SK-N-SH (cell line): Measurements from ENCODE around the gene CDKAL1. TPM values are rescaled to one million over a fixed set of nuclear protein-coding genes. Genes with fewer than 3 reads are reported as not detected.
"Not testable (repeated sequence)": the region's sequence is repeated elsewhere in the genome, so short reads cannot be mapped to it uniquely, and the experiment has no call there.

Experiments
- CTCF ChIA-PET: fragments of 300-600, 350-600 bp; formaldehyde crosslinking; extraction: SDS; loops from one replicate; lab custom pipeline; 2021; lab: Yijun Ruan, JAX
- POLR2A ChIA-PET: fragments of 350-600 bp; sonication (Branson Sonifier 250); formaldehyde crosslinking; extraction: SDS; loops from one replicate; lab custom pipeline; 2020; ENCODE audit warnings: antibody characterized with exemption, inconsistent platforms; lab: Yijun Ruan, JAX
- DNase-seq: peaks from one replicate; pipeline ENCODE4 v3.0.0; 2012
- H2AFZ ChIP-seq: fragments of 200-600 bp; sonication (generic); 2 replicates; pipeline ENCODE4 v1.8.1; 2016; ENCODE audit warnings: antibody characterized with exemption, mild to moderate bottlenecking, low read depth
- H3F3A ChIP-seq: fragments of 200-600 bp; sonication (generic); replicated peaks from 2 replicates; pipeline ENCODE3; 2016; ENCODE audit warnings: antibody characterized with exemption, mild to moderate bottlenecking; ENCODE audit not compliant: insufficient read depth
- H3K27ac ChIP-seq, 2 experiments: fragments of 200-500 bp in 1 of 2; fragments of 200-600 bp in 1 of 2; sonication (Bioruptor generic) in 1 of 2; sonication (generic), shearing (Covaris generic) in 1 of 2; 2 replicates each; pipeline versions ENCODE4 v1.5.1 to v1.6.1; 2014 to 2016; ENCODE audit warnings: low read depth in 2 of 2, inconsistent platforms in 1 of 2, low read length in 1 of 2, mild to moderate bottlenecking in 1 of 2, mixed read lengths in 1 of 2
- H3K27me3 ChIP-seq: fragments of 200-600 bp; sonication (generic), shearing (Covaris generic); 2 replicates; pipeline ENCODE4 v1.6.1; 2016; ENCODE audit warnings: mixed run types; ENCODE audit not compliant: insufficient read depth
- H3K36me3 ChIP-seq, 2 experiments: fragments of 200-500 bp in 1 of 2; fragments of 200-600 bp in 1 of 2; sonication (Bioruptor generic) in 1 of 2; sonication (generic) in 1 of 2; replicated peaks in 1 of 2; 2 replicates each; pipeline versions ENCODE3 to v1.5.1; 2014 to 2016; ENCODE audit warnings: low read length in 1 of 2, mild to moderate bottlenecking in 1 of 2; ENCODE audit not compliant: insufficient read depth in 2 of 2, control insufficient read depth in 1 of 2
- H3K4me1 ChIP-seq, 2 experiments: fragments of 200-500 bp in 1 of 2; fragments of 200-600 bp in 1 of 2; sonication (Bioruptor generic) in 1 of 2; sonication (generic), shearing (Covaris generic) in 1 of 2; 2 replicates each; pipeline versions ENCODE4 v1.5.1 to v1.6.1; 2014 to 2016; ENCODE audit warnings: low read depth in 1 of 2, low read length in 1 of 2, mixed run types in 1 of 2; ENCODE audit not compliant: insufficient read depth in 2 of 2, control insufficient read depth in 1 of 2
- H3K4me2 ChIP-seq: fragments of 200-600 bp; sonication (generic), shearing (Covaris generic); 2 replicates; pipeline ENCODE4 v1.6.1; 2017; ENCODE audit warnings: mixed run types
- H3K4me3 ChIP-seq, 2 experiments: fragments of 200-500 bp in 1 of 2; fragments of 200-600 bp in 1 of 2; sonication (Bioruptor generic) in 1 of 2; sonication (generic), shearing (Covaris generic) in 1 of 2; 2 replicates each; pipeline versions ENCODE4 v1.5.1 to v1.8.1; 2014 to 2016; ENCODE audit warnings: low read depth in 2 of 2, inconsistent platforms in 1 of 2, low read length in 1 of 2, mild to moderate bottlenecking in 1 of 2, mixed read lengths in 1 of 2, moderate library complexity in 1 of 2
- H3K79me2 ChIP-seq: fragments of 200-600 bp; sonication (generic); 2 replicates; pipeline ENCODE4 v1.8.1; 2017; ENCODE audit warnings: mild to moderate bottlenecking; ENCODE audit not compliant: insufficient read depth
- H3K9ac ChIP-seq: fragments of 200-600 bp; sonication (generic); 2 replicates; pipeline ENCODE4 v1.6.1; 2017; ENCODE audit warnings: mixed run types
- H3K9me2 ChIP-seq: fragments of 200-600 bp; sonication (generic); 2 replicates; pipeline ENCODE4 v1.6.1; 2017; ENCODE audit warnings: mixed run types
- H3K9me3 ChIP-seq: fragments of 200-600 bp; sonication (generic); 2 replicates; pipeline ENCODE4 v1.6.1; 2017; ENCODE audit warnings: mixed run types, mild to moderate bottlenecking, moderate library complexity
- H4K20me1 ChIP-seq: fragments of 200-600 bp; sonication (generic); 2 replicates; pipeline ENCODE4 v1.6.1; 2017; ENCODE audit warnings: mild to moderate bottlenecking, mixed run types; ENCODE audit not compliant: insufficient read depth
- EZH2phosphoT487 ChIP-seq: fragments of 200-600 bp; sonication (generic); IDR thresholded peaks from 2 replicates; pipeline ENCODE4 v1.6.1; 2017; ENCODE audit warnings: low read depth, mixed run types, mild to moderate bottlenecking, antibody characterized with exemption, moderate library complexity, borderline replicate concordance
- NFIC ChIP-seq: IDR thresholded peaks from 2 replicates; pipeline ENCODE4 v1.4.0; 2012; ENCODE audit warnings: borderline replicate concordance
- NRF1 ChIP-seq: IDR thresholded peaks from 2 replicates; pipeline ENCODE4 v1.6.1; 2012; ENCODE audit warnings: low read depth, mild to moderate bottlenecking, low read length
- POLR2AphosphoS5 ChIP-seq: IDR thresholded peaks from 2 replicates; pipeline ENCODE4 v1.6.1; 2012; ENCODE audit warnings: low read depth, low read length
- RAD21 ChIP-seq: IDR thresholded peaks from 2 replicates; pipeline ENCODE4 v1.6.1; 2012; ENCODE audit warnings: mild to moderate bottlenecking, low read length
- RXRA ChIP-seq: IDR thresholded peaks from 2 replicates; pipeline ENCODE4 v1.4.0; 2012; ENCODE audit warnings: low read depth, mild to moderate bottlenecking, borderline replicate concordance
- SMC3 ChIP-seq: IDR thresholded peaks from 2 replicates; pipeline ENCODE4 v1.6.1; 2012; ENCODE audit warnings: low read depth, low read length, improper control_type of control experiment
- WGBS: methylation state at CpG from one replicate; pipeline ENCODE4 v1.1.6; 2017; ENCODE audit warnings: low lambda C conversion rate; 5-methylcytosine and 5-hydroxymethylcytosine counted together
- polyA plus RNA-seq, 3 experiments: library from polyadenylated mRNA; depleted of rRNA; stranded (reverse); fragments of >200 nt; gene quantifications; 2 replicates each; pipeline ENCODE4 v1.2.3, GENCODE V29; 2012
- TF ChIP-seq, protein P1 (sequence below): IDR thresholded peaks from 2 replicates; pipeline ENCODE4 v1.4.0; 2012; ENCODE audit warnings: low read depth, borderline replicate concordance
- TF ChIP-seq, protein P2 (sequence below): fragments of 150-350 bp; IDR thresholded peaks from 2 replicates; pipeline ENCODE4 v1.6.1; 2017; ENCODE audit warnings: antibody characterized with exemption, low read length, low read depth, borderline replicate concordance
- TF ChIP-seq, protein P3 (sequence below): fragments of 200-600 bp; sonication (generic); IDR thresholded peaks from 2 replicates; pipeline ENCODE4 v1.6.1; 2017; ENCODE audit warnings: antibody characterized with exemption, mild to moderate bottlenecking, moderate library complexity

Gene CDKAL1
- polyA plus RNA-seq, 1 of the 3 experiments (the other 2 are of a cell fraction), result 2.6 TPM

DNA sequence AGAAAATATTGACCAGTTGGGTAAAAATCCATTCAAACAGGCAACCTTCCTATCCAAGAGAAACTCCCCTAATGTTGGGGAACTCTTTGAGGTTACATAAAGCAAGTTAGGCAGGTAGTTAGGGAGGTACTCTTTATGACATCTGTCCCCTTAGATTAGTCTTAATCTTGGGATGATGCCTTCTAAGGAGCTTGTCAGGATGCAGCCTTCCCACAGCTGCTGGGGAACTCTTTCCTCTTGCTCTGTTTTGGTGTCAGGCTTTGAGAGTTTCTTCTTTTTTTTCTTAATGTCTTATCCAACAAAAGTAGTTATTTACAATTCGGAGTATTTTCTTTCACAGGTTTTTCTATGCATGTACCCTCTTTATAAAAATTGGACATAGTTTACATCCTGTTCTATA, 194.8 kb downstream of the CDKAL1 start:
- 85% methylated on average over 1 of the region's 1 CpG for WGBS
- POLR2A ChIA-PET, result no interaction called here
- no peaks in the 10 kb centered on the region for H3K4me1 ChIP-seq

DNA sequence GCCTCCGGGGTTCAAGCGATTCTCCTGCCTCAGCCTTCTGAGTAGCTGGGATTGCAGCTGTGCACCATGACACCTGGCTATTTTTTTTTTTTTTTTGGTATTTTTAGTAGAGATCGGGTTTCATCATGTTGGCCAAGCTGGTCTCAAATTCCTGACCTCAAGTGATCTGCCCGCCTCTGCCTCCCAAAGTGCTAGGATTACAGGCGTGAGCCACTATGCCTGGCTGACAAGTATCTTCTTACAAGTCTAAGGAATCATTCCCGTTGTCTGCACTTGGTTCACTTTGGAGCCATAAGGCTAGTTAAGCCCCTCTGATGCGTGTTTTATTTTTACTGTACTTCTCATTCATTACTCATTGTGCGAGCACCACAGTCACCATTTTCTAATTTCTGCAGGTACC, 198.1 kb downstream of the CDKAL1 start:
- H3K4me2 ChIP-seq, DNase-seq, H3K79me2 ChIP-seq, H3K27ac ChIP-seq, H3K36me3 ChIP-seq, H3K4me1 ChIP-seq, H3F3A ChIP-seq, H4K20me1 ChIP-seq, H3K9me3 ChIP-seq, H3K4me3 ChIP-seq, H3K9ac ChIP-seq, H2AFZ ChIP-seq, H3K9me2 ChIP-seq, H3K27me3 ChIP-seq, POLR2A ChIA-PET: not testable (repeated sequence)
- 94% methylated on average over 8 of the region's 8 CpGs for WGBS
- CTCF ChIA-PET, result interaction anchor here (1.1 to 1.4 kb wide), 2 partner anchors 19 to 57 kb away, joined by 3 read pairs; no protein-coding TSS in a partner anchor

More for the DNA sequence above, 194.8 kb downstream of the CDKAL1 start:
- Histone ChIP-seq H3F3A (no peaks in the 10 kb centered on the region), H3K27me3 (no peaks in the 10 kb centered on the region), H3K27ac (no peak overlapping the region), H4K20me1 (no peaks in the 10 kb centered on the region), H3K4me2 (no peak overlapping the region), H3K9me3 (no peaks in the 10 kb centered on the region), H3K36me3 (no peaks in the 10 kb centered on the region), H3K79me2 (no peaks in the 10 kb centered on the region), H3K4me3 (no peak overlapping the region), H3K9ac (no peak overlapping the region), H3K9me2 (no peaks in the 10 kb centered on the region), H2AFZ (no peak overlapping the region)
- CTCF ChIA-PET, result no interaction called here
- no peak for TF ChIP-seq EZH2phosphoT487
- no peak for TF ChIP-seq NFIC
- no peak for TF ChIP-seq RAD21
- TF ChIP-seq POLR2AphosphoS5, result no peak
- TF ChIP-seq NRF1, result no peak
- TF ChIP-seq, protein P1, sequence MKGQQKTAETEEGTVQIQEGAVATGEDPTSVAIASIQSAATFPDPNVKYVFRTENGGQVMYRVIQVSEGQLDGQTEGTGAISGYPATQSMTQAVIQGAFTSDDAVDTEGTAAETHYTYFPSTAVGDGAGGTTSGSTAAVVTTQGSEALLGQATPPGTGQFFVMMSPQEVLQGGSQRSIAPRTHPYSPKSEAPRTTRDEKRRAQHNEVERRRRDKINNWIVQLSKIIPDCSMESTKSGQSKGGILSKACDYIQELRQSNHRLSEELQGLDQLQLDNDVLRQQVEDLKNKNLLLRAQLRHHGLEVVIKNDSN, result no peak
- TF ChIP-seq SMC3, result no peak
- TF ChIP-seq, protein P2, sequence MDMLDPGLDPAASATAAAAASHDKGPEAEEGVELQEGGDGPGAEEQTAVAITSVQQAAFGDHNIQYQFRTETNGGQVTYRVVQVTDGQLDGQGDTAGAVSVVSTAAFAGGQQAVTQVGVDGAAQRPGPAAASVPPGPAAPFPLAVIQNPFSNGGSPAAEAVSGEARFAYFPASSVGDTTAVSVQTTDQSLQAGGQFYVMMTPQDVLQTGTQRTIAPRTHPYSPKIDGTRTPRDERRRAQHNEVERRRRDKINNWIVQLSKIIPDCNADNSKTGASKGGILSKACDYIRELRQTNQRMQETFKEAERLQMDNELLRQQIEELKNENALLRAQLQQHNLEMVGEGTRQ, result no peak
- no peak for TF ChIP-seq RXRA
- TF ChIP-seq, protein P3, sequence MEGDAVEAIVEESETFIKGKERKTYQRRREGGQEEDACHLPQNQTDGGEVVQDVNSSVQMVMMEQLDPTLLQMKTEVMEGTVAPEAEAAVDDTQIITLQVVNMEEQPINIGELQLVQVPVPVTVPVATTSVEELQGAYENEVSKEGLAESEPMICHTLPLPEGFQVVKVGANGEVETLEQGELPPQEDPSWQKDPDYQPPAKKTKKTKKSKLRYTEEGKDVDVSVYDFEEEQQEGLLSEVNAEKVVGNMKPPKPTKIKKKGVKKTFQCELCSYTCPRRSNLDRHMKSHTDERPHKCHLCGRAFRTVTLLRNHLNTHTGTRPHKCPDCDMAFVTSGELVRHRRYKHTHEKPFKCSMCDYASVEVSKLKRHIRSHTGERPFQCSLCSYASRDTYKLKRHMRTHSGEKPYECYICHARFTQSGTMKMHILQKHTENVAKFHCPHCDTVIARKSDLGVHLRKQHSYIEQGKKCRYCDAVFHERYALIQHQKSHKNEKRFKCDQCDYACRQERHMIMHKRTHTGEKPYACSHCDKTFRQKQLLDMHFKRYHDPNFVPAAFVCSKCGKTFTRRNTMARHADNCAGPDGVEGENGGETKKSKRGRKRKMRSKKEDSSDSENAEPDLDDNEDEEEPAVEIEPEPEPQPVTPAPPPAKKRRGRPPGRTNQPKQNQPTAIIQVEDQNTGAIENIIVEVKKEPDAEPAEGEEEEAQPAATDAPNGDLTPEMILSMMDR, result no peak
- DNase-seq, result no peak
